Measurements from ENCODE around the gene CCNG1. TPM values are rescaled to one million over a fixed set of nuclear protein-coding genes. Genes with fewer than 3 reads are reported as not detected.

CCNG1 gene
- polyA plus RNA-seq = 106 and 115 TPM in 2 replicates
- 165 and 182 TPM in 2 replicates for polyA minus RNA-seq

- Histone ChIP-seq H3K36me3 (ENCODE audit: insufficient read depth, low read length) (no peaks in the 10 kb centered on the region), H2AFZ (ENCODE audit: low read depth, low read length) (peak within 1 kb of the TSS; percentile 86), H3K27ac (ENCODE audit: low read length) (peak within 1 kb of the TSS; percentile 72), H3K9me3 (ENCODE audit: low read length) (no peaks in the 10 kb centered on the region), H3K9ac (ENCODE audit: low read length) (peak within 1 kb of the TSS; percentile 88), H3K27me3 (ENCODE audit: insufficient read depth, low read depth, low read length) (no peaks in the 10 kb centered on the region), H3K79me2 (replicated peaks; ENCODE audit: insufficient read depth, low read length) (peaks cover 42% of the 10 kb centered on the region), H3F3A (ENCODE audit: insufficient read depth, low read length, poor library complexity, severe bottlenecking) (no peaks in the 10 kb centered on the region), H3K4me3 (ENCODE audit: low read length) (peak within 1 kb of the TSS; percentile 86), H3K4me2 (ENCODE audit: low read length) (peak within 1 kb of the TSS; percentile 67), H4K20me1 (ENCODE audit: insufficient read depth) (no peaks in the 10 kb centered on the region), H3K9me2 (ENCODE audit: insufficient read depth, low read length) (no peaks in the 10 kb centered on the region)
- TF ChIP-seq SMC3 (conservative IDR thresholded peaks at IDR 0.05; ENCODE audit: poor library complexity) = no peak
- peak; percentile 80 for TF ChIP-seq POLR2AphosphoS5 (IDR thresholded peaks at IDR 0.05)
- TF ChIP-seq RAD21 (conservative IDR thresholded peaks at IDR 0.05) = no peak
- peak; percentile 63 for TF ChIP-seq TAF1 (IDR thresholded peaks at IDR 0.05; ENCODE audit: low read depth)
- no peak for TF ChIP-seq EZH2 (IDR thresholded peaks at IDR 0.05; ENCODE audit: borderline replicate concordance, insufficient read depth, low read length, poor library complexity, severe bottlenecking)
- TF ChIP-seq REST (IDR thresholded peaks at IDR 0.05; ENCODE audit: borderline replicate concordance) = peak; percentile 55
- TF ChIP-seq CTCF (IDR thresholded peaks at IDR 0.05; ENCODE audit: poor library complexity, severe bottlenecking) = no peak
- TF ChIP-seq MXI1 (conservative IDR thresholded peaks at IDR 0.05; ENCODE audit: poor library complexity, severe bottlenecking) = peak; percentile 40
- TF ChIP-seq EP300 (conservative IDR thresholded peaks at IDR 0.05; ENCODE audit: poor library complexity, severe bottlenecking) = peak; percentile 13
Observed at GRCh38 chr5:163437309-163438182, at the start of gene CCNG1. TSS of gene CCNG1 (plus strand) at chr5:163437595. CDS start at chr5:163439257, 1,662 bp downstream.

GRCh38 chr5:163395792-163396191 lies 41.6 kb upstream of the CCNG1 start:
- H2AFZ ChIP-seq (ENCODE audit: low read depth, low read length) = no peak overlapping the region
- no peaks in the 10 kb centered on the region for H3K27me3 ChIP-seq (ENCODE audit: insufficient read depth, low read depth, low read length)
- no peaks in the 10 kb centered on the region for H3K9me2 ChIP-seq (ENCODE audit: insufficient read depth, low read length)
- H3K9ac ChIP-seq (ENCODE audit: low read length) = no peak overlapping the region
- no peak overlapping the region for H3K4me3 ChIP-seq (ENCODE audit: low read length)
- no peak for TF ChIP-seq RAD21 (conservative IDR thresholded peaks at IDR 0.05)
- no peak for TF ChIP-seq MXI1 (conservative IDR thresholded peaks at IDR 0.05; ENCODE audit: poor library complexity, severe bottlenecking)
- TF ChIP-seq EP300 (conservative IDR thresholded peaks at IDR 0.05; ENCODE audit: poor library complexity, severe bottlenecking) = no peak
- TF ChIP-seq SMC3 (conservative IDR thresholded peaks at IDR 0.05; ENCODE audit: poor library complexity) = no peak
- no peak for TF ChIP-seq POLR2AphosphoS5 (IDR thresholded peaks at IDR 0.05)
- no peak for TF ChIP-seq EZH2 (IDR thresholded peaks at IDR 0.05; ENCODE audit: borderline replicate concordance, insufficient read depth, low read length, poor library complexity, severe bottlenecking)
- TF ChIP-seq TAF1 (IDR thresholded peaks at IDR 0.05; ENCODE audit: low read depth) = no peak
- no peak for TF ChIP-seq REST (IDR thresholded peaks at IDR 0.05; ENCODE audit: borderline replicate concordance)
- no peak for TF ChIP-seq CTCF (IDR thresholded peaks at IDR 0.05; ENCODE audit: poor library complexity, severe bottlenecking)
- H3K36me3 ChIP-seq (ENCODE audit: insufficient read depth, low read length) = no peaks in the 10 kb centered on the region
- H3K4me2 ChIP-seq (ENCODE audit: low read length) = no peak overlapping the region
- H3K79me2 ChIP-seq (replicated peaks; ENCODE audit: insufficient read depth, low read length) = no peaks in the 10 kb centered on the region
- no peak overlapping the region for H3K27ac ChIP-seq (ENCODE audit: low read length)
- no peaks in the 10 kb centered on the region for H4K20me1 ChIP-seq (ENCODE audit: insufficient read depth)
- H3F3A ChIP-seq (ENCODE audit: insufficient read depth, low read length, poor library complexity, severe bottlenecking) = no peaks in the 10 kb centered on the region
- no peaks in the 10 kb centered on the region for H3K9me3 ChIP-seq (ENCODE audit: low read length)

All from neural cell (in vitro differentiated cells).